NCI-H1436 (cell line): Measurements from ENCODE around the gene PLA1A.

Experiments
- DNase-seq: peaks from one replicate; lab custom pipeline; 2025; lab: John Stamatoyannopoulos, UW

The PLA1A gene

DNA sequence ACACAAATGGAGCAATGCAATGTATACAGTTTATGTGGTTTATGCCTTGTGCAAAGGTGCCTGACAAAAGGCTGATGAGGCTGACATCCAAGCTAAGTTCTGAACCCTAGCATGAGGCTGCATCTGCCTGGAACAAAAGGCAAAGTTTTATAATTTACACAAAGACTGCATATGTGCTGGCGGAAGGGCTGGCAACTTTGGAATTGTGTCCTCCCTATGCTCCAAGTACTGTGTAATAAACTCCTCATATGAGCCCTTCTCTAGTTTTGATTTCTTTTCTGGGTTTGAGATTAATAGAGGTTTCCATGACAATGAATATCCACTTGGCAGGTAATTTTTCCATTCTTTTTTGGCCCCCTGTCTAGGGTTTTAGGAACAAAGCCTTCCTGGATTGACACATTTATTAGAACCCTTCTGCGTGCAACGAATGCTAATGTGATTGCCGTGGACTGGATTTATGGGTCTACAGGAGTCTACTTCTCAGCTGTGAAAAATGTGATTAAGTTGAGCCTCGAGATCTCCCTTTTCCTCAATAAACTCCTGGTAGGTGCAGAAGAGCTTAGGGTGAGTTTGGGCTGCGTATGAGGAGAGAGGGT, 10.8 kb downstream of the PLA1A start:
- no peak for DNase-seq

DNA sequence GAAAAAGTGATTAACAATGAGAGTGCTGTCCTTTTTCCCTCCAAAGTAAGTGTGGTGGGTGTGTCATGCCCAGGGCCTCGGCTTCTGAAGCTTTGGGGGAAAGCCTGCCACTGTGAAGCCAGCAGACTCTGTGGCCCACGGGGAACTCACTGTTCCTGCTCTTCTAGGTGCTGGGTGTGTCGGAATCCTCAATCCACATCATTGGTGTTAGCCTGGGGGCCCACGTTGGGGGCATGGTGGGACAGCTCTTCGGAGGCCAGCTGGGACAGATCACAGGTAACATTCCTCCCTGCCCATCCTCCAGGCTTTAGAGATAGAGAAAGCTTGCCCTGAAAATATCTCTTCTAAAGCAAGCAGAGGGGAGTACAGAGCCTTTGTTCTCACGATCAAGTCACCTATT, 11.6 kb downstream of the PLA1A start:
- DNase-seq: no peak

DNA sequence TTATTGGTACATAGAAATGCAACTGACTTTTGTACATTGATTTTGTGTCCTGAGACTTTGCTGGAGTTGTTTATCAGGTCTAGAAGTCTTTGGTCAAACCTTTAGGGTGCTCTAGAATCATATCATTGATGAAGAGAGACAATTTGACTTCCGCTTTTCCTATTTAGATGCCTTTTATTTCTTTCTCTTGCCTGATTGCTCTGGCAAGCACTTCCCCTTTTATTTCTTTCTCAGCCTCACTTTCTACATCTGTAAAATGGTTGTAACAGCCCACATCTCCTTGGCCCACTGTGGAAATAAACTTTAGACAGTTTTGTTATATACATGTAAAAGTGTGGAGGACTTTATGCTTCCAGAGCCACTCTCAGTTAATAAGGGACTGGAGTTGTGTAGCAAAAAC, 14.0 kb downstream of the PLA1A start:
- no peak for DNase-seq

DNA sequence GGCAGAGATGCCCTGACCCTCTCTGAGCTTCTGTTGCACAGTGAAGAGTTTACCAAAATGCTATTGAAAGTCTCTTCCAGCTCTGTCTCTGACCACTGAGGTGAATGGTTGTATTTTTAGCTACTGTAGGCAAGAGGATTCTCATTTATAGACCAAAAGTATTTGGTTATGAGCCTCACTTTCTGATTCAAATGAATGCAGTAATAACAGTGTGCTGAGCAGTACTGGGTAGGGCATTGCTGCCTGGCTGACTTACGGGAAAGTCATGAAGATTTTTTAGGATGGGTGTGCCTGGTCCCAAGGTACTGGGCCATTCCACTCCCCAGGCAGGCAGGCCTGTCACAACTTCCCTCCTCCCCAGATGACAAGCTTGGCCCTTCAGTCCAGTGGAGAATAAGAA, 15.5 kb downstream of the PLA1A start:
- DNase-seq: no peak

DNA sequence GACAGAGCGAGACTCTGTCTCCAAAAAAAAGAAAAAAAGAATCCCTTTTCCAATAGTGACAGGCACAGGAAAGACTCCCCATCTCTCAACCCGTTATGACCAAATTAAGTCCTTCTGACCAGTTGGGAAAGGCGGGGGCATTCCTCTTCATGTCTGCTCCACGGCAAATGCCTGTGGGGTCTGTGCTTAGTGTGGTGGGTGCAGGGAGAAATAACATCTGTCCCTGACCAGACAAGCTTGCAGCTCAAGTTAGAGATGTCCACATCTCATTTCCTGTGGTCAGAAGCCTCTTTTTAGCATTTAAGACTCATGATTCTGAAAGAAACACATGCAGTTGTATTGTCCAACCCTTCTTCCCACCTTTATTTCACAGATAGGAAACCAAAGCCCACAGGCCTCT, 16.2 kb downstream of the PLA1A start:
- DNase-seq: no peak

DNA sequence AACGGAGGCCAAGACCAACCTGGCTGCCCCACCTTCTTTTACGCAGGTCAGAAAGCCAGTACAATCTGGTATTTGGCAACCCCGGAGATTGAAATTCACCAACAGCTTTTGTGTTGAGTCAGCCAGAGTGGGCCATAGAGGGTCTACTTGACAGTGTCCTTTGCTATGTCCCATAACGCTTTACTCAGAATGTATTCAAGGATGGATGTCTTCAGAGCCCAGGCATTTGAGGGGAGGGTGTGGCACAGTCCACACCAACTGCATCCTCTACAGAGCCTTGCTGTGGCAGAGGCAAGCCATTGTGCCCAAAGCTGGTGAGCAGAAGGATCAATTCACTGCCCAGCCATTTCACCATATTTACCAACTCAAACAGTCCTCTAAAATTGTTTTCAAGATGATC, 18.4 kb downstream of the PLA1A start:
- DNase-seq: no peak

DNA sequence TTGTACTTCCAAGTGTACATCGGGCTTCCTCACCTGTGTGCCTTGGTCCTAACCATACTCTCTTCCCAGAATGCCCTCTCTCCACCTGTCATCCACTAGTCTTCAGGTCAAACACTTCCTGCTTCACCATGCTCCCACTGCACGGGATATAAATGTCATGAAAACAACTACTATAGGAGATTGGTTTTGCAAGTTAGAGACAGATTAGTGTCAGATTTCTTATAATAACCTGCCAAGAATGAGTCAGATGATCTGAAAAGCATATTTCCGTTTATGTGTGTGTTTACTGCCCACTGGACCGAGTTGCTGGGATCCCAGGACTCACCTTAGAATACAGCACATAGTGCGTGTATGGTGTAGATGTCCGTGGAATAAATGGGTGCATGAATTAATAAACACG, 21.4 kb downstream of the PLA1A start:
- no peak for DNase-seq

DNA sequence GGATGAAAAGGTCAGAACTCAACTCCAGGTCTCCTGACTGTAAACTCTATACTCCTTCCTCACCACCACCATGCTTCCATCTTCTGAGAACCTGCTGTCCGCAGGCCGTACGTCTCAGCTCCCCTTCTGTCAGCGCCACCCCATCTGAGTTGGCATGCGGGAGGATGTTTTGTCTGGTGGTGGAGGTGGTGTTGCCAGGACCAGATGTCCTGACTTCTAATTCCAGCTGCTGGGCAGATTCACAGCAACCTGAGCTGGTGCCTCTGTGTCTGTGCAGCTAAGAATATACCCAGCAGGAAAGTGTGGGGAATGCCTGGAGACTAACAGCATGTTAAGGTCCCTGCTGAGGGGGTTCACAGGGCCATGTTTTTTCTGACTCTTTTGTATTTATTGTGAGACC, 23.2 kb downstream of the PLA1A start:
- no peak for DNase-seq

DNA sequence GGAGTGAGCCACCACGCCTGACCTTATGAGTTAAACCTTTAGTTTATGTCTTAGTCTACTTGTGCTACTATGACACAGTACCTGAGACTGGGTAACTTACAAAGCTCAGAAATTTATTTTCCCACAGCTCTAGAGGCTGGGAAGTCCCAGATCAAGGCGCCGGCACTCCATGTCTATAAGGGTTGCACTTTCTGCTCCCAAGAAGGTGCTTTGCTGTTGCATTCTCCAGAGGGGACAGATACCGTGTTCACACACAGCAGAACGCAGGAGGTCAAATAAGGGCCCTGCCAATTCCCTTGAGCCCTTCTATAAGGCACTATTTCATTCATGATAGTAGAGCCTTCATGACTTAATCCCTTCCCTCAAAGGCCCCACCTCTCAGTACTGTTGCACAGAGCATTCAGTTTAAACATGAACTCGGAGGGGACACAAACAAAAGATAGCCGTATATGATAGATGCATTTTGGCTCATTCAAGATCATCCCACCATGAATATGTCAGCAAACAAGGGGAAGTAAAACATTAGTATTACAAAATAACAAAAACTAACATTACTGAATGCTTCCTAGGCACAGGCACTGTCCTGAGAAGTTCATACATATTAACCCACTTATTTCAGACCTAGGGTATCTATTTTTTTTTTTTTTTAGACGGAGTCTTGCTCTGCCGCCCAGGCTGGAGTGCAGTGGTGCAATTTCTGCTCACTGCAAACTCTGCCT, 26.5 kb downstream of the PLA1A start:
- DNase-seq: no peak

DNA sequence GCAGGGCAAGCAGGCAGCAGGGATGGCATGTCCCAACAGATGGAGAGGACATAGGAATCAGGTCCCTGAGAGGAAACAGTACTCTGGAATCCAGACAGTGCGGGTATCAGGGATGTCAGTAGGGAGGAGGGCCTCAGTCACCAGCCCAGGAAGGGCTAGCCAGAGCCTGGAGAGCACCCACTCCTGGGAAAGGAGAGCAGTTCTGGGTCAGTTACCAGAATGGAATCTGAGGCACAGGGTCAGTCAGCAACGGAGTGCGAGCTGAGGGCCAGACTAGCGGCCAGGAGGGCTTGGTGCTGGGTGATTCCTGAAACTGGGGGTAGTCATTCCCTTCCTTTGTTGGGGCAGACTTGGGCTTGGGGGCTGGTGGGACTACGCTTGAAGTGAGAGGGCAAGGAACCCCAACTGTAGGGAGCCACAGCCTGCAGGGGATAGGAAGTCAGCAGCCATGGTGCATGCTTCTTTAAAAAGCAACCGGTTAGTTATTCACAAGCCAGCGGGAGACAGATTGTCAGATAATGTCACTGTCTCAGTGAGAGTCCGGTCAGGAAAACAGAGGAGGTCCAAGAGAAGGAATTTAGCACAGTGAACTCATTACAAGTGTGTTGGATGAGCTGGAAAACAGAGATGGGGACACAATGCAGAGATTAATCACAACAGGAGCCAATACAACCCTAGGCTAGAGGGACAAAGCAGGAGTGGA, 27.9 kb downstream of the PLA1A start:
- no peak for DNase-seq

DNA sequence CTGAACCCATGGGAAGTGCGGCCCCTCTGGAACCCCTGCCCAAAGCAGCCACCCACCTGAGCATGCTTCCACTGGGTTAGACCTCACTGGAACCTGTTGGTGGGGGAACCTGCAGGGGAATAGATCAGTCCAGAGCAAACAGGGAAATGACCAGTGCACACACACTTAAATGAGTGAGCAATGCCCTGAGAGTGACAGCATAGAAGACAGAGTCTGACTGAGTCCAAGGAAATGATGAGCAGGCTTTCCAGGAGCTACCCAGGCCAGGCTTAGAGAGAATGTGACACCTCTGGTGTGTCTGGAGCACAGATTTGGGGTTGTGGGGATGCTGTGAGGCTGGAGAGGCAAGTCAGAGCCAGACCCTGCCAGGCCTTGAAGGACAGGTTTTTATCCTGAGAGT, 28.5 kb downstream of the PLA1A start:
- DNase-seq: no peak

DNA sequence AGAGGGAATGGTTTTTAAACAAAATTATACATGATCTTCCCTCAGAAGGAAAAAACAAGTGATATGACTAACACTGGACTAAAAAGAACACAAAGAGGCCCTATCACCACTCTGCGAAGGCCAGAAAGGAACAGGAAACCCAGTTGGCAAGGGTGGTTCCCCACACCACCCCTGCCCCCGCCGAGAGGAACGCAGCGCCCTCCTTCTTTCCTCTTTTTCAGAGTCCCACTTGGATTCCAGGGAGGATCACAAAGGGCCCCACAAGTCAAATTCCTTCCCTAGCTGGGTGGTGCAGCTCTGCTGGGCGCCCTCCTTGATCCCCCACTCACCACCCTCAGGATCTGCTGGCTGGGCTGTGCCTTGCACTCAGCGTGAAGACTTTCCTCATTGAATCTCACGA, 29.8 kb downstream of the PLA1A start:
- DNase-seq: no peak

DNA sequence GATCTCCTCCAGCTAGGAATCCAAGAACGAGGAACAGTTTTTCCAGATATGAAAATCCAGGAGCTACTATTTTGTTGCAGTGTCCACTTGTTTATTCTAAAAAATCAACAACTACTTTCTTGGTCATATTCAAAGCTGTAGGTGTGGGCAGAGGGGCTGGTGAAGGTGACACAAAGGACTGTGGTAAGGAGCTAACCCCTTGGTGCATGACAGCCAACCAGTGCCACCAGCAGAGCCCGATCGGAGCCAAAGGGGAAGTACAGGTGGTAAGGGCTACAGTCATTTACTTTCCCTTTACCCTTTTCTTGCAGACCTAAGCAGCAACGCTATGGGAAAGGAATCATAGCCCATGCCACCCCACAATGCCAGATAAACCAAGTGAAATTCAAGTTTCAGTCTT, 30.7 kb downstream of the PLA1A start:
- DNase-seq: no peak

DNA sequence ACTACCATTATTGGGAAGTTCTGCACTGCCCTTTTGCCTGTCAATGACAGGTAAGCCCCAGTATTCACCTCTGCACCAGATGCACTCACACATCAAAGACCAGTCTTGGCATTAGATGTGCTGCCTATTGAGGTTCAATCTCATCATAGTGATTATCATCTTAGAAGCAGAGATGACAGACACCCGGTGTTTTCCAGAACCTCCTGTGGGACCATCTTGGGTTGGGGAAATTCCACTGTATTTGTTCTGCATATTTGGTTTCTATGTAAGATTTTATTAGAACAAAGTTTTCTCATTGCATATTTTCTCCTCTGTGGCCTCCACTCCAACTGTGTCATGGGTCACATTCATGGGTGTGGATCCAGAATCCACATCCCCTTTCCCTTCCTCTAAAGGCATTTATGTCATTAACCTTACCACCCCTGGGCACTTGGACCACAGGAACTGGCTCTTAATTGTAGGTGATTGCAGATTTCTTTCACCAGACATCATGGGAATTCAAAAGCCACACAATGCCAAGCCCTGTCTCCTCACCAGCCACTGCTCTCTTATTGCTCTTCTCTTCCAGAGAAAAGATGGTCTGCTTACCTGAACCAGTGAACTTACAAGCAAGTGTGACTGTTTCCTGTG, 31.2 kb downstream of the PLA1A start:
- no peak for DNase-seq

DNA sequence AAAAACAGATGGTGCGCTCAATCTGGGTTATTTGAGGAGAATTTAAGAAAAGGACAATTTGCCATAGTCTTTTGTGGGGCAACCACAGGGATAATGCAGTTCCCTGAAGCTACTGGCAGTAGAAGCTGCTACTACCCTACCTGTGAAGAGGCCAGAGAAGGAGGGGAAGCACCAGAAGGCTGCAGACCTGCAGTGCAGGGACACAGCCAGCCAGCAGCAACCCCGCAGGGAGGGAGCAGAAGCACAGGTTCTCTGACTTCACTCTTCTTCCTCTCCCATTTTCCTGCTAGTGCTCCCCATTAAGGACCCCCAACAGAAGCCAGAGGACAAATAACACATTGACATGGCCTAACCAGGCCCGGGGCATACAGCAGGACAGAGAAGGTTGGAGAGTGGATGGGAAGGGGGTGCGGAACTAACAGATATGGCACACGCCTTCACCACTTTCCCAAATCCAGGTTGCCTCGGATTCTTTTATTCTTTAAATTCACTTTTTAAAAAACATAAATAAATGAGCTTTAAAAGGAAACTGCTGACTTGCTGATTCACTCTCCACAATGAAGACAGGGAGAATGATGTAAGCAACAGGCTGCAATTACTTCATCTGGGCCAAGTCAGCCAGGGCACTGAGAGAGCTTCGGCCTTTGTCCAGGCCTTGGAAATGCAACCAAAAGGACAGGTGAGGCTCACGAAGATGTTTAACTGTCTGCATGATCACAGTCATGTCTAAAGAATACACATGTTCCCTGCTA, 32.6 kb downstream of the PLA1A start:
- no peak for DNase-seq

DNA sequence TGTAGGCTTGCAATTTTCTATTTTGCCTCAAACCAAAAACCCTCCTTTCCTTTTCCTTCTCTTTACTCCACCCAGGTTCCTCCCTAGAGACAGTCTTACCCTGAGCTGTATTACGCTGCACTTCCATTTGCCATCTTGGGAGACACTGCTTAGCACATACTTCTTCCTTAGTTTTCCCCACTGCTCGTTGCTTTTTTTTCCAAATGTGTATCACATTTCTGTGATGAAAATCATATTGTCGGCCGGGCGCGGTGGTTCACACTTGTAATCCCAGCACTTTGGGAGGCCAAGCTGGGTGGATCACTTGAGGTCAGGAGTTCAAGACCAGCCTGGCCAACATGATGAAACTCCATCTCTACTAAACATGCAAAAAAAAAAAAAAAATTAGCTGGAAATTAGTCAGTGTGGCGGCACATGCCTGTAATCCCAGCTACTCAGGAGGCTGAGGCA, 33.2 kb downstream of the PLA1A start:
- no peak for DNase-seq

DNA sequence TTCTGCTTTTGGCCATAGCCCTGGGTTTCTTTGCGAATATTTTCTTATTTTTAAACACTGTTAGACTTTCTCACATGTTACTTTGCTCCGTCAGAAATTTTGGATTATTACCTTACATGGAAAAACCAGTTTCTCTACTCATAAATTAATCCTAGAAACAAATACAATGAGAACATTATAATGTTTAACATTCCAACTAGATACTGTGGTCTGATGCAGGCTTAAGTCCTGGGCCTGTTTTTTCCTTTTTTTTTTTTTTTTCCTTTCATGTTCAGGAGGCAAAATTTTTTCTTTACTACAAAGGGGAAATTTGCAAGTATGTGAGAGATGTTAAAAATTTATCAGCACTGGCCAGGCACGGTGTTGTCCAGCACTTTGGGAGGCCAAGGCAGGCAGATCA, 33.8 kb downstream of the PLA1A start:
- DNase-seq: no peak

DNA sequence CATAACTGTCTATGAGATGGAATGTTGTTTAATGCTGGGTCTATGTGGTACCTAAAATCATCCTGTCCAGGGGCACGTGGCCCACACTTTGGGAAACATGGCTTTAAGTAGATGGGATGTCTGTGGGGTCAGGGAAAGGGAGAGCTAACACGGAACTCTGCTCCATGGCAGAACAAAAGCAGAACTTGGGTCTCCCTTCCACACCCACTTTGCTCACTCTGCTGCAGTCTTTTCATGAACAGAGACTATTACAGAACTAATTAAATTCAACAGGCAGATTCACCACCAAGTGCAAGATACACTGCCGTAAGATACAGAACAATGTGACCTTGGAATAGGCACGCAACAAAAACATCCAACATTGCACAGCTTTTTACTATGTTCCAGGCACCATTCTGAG, 34.5 kb downstream of the PLA1A start:
- DNase-seq: no peak

DNA sequence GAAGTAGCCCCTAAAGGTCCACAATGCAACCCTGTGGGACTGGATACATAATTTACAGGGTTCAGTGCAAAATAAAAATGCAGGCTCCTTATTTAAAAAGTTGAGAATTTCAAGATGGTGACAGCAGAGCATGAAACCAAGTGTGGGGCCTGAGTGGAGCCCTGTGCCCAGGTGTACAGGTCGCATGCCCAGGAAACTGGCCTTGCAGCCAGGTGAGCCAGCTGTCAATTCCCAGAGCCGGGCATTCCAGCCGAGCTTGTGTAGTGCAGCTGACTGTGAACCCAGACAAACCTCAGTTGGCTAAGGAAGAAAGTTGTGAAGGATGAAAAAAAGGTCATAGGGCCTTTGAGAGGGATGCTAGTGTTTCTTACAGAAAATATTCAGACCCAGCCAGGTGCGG, 35.1 kb downstream of the PLA1A start:
- no peak for DNase-seq

DNA sequence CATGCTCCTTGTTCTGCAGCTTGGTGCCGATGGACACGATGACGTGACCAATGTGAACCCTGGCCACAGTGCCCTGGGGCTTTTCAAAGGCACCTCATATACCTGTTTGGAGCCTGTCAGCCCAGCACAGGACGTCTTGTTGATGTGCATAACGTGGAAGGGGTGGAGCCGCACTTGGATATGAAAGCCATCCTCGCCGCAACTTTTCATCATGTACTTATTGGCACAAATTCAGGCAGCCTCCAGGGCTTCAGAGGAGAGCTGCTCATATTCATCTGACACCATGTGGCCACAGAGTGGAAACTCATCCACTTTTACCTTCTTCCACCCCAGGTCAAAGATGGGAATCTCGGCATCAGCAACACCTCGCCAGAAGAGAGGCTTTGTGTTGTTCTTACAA, 38.0 kb downstream of the PLA1A start:
- DNase-seq: no peak

DNA sequence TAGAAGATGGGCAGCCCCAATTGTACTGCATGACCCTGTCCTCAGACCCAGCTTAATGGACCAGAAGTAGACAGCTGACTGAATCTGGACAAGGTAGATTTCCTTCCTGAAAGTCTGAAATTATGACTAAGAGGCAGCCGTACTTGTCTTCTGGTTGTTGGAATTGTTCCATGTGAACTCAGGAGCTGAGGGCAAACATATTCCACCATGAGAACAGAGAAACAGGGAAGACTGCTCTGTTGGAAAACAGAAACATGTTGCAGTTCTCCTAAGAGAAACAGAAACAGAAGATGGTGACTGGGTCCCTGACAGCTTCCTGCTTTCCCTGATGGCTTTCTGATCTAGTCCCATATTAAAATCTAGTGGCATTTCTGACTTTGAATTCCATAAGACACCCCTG, 38.6 kb downstream of the PLA1A start:
- DNase-seq: no peak

DNA sequence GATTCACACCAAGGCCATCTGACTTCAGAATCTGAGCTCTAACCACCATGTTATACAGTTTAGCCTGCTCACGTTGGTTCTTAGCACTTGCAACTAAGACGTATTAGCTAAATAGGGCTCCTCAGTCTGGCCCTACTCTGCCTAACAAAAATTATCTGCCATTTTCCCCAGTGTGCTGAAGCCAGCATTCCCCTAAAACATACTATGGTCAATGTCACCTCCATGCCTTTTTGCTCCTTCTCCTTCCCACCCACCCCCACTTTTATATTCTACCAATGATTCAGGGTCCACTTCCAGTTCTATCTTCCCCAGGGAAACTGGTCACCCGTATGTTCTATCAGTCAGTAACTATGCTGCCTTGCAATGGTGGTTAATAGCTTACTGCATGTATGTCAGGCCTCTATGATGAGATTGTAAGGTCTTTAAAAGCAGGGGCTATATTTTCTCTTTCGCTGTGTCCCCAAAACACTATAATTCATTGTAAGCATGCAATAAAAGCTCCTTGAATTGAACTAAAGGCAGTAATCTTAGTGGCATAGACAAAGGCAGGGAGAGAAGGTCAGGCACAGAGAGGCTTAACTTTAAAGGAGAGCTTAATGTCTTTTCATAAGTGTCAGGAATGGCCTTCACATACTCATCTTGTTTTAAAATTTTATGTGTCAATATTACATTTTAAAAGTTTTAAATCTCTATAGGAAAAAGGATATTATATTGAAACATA, 39.4 kb downstream of the PLA1A start:
- no peak for DNase-seq
